HepG2 (cell line): ENCODE data around the gene CD9. TPM values are rescaled to one million over a fixed set of nuclear protein-coding genes. Genes with fewer than 3 reads are reported as not detected.
A peak's percentile ranks its signal among the peaks of the same experiment; 100 is the strongest.

Experiments used
- ATAC-seq: fragments of 200-7000 bp; cut with Tn5 transposase; 3 replicates; pipeline ENCODE4 v1.9.1; 2020; ENCODE audit warnings: mild to moderate bottlenecking, moderate library complexity
- BruUV-seq: library from RNA; stranded (reverse); fragments of 400-500 nt; replicated peaks from 2 replicates; lab custom pipeline; 2021; lab: Mats Ljungman, UMichigan
- CTCF ChIA-PET: fragments of 300-600 bp; formaldehyde crosslinking; extraction: SDS; loops from one replicate; lab custom pipeline; 2021; ENCODE audit warnings: low total read pairs, inconsistent platforms, low intra/inter-chr PET ratio; lab: Yijun Ruan, JAX
- POLR2A ChIA-PET: fragments of 350-600 bp; sonication (Branson Sonifier 250); formaldehyde crosslinking; loops from one replicate; lab custom pipeline; 2020; ENCODE audit warnings: antibody characterized with exemption, inconsistent platforms; lab: Yijun Ruan, JAX
- DNase-seq: peaks from one replicate; pipeline ENCODE4 v3.0.0-alpha.2; 2015; ENCODE audit warnings: low spot score
- FAIRE-seq: peaks from 3 replicates; lab custom pipeline; 2011; peaks lifted over from hg19 to GRCh38; lab: Jason Lieb, UNC
- H2AFZ ChIP-seq: one replicate; pipeline ENCODE4 v1.6.1; 2011; ENCODE audit warnings: low read length, inconsistent platforms
- H3K27ac ChIP-seq: fragments of 300-600 bp; 3 replicates; pipeline ENCODE4 v1.8.0; 2011; ENCODE audit warnings: mixed run types, mild to moderate bottlenecking, mixed read lengths, low read length, inconsistent platforms; ENCODE audit not compliant: insufficient read depth; ENCODE audit errors: extremely low read length
- H3K27me3 ChIP-seq, 2 experiments: fragments of 200-600 bp in 1 of 2; 2 replicates in 1 of 2; 3 replicates in 1 of 2; pipeline versions ENCODE4 v1.6.0 to v1.8.0; 2011; ENCODE audit warnings: low read length in 2 of 2, mild to moderate bottlenecking in 2 of 2, moderate library complexity in 2 of 2, inconsistent platforms in 1 of 2; ENCODE audit not compliant: insufficient read depth in 2 of 2, control insufficient read depth in 1 of 2
- H3K36me3 ChIP-seq, 2 experiments: fragments of 200-600 bp in 1 of 2; replicated peaks in 1 of 2; 2 replicates in 1 of 2; 3 replicates in 1 of 2; pipeline versions ENCODE4 v1.5.1 to v1.8.0; 2011; ENCODE audit warnings: low read length in 2 of 2, inconsistent platforms in 1 of 2; ENCODE audit not compliant: insufficient read depth in 2 of 2, control insufficient read depth in 1 of 2
- H3K4me1 ChIP-seq: 2 replicates; pipeline ENCODE4 v1.5.1; 2012; ENCODE audit warnings: low read length, inconsistent platforms; ENCODE audit not compliant: insufficient read depth
- H3K4me2 ChIP-seq: 2 replicates; pipeline ENCODE4 v1.6.0; 2011; ENCODE audit warnings: low read depth, low read length, inconsistent platforms
- H3K4me3 ChIP-seq, 3 experiments: fragments of 200-600 bp in 1 of 3; sonication (generic), shearing (Covaris generic) in 1 of 3; replicated peaks in 1 of 3; 2 replicates each; pipeline ENCODE4 v1.5.1; 2011 to 2016; ENCODE audit warnings: low read length in 3 of 3, inconsistent platforms in 2 of 3, low read depth in 2 of 3, mild to moderate bottlenecking in 2 of 3, control low read depth in 1 of 3, mixed read lengths in 1 of 3; ENCODE audit not compliant: insufficient read depth in 1 of 3
- H3K79me2 ChIP-seq: one replicate; pipeline ENCODE4 v1.6.1; 2011; ENCODE audit warnings: low read length, inconsistent platforms; ENCODE audit not compliant: insufficient read depth
- H3K9ac ChIP-seq: 2 replicates; pipeline ENCODE4 v1.6.0; 2011; ENCODE audit warnings: mild to moderate bottlenecking, low read depth, low read length, inconsistent platforms; ENCODE audit not compliant: insufficient read depth
- H3K9me3 ChIP-seq: 2 replicates; pipeline ENCODE4 v1.5.1; 2012; ENCODE audit warnings: mild to moderate bottlenecking, low read length
- H4K20me1 ChIP-seq: 2 replicates; pipeline ENCODE4 v1.6.0; 2011; ENCODE audit warnings: inconsistent platforms, mild to moderate bottlenecking, low read length, moderate library complexity; ENCODE audit not compliant: insufficient read depth
- EEA1 ChIP-seq: sonication (generic); formaldehyde crosslinking; IDR thresholded peaks from 2 replicates; pipeline ENCODE4 v1.5.1; 2020; ENCODE audit warnings: mild to moderate bottlenecking, missing genetic modification reagents, borderline replicate concordance
- MAFK ChIP-seq, 2 experiments: IDR thresholded peaks in 1 of 2; conservative IDR thresholded peaks in 1 of 2; 2 replicates each; pipeline ENCODE4 v1.6.1; 2011; ENCODE audit warnings: improper control_type of control experiment in 2 of 2, low read length in 2 of 2
- ONECUT2 ChIP-seq: sonication (generic); formaldehyde crosslinking; IDR thresholded peaks from 2 replicates; pipeline ENCODE4 v1.4.0; 2020; ENCODE audit warnings: missing genetic modification reagents
- WIZ ChIP-seq: sonication (generic); formaldehyde crosslinking; IDR thresholded peaks from 2 replicates; pipeline ENCODE4 v1.5.1; 2020; ENCODE audit warnings: mild to moderate bottlenecking, missing genetic modification reagents
- ZFX ChIP-seq: sonication (generic); formaldehyde crosslinking; IDR thresholded peaks from 2 replicates; pipeline ENCODE4 v1.4.0; 2020; ENCODE audit warnings: mild to moderate bottlenecking, low read depth, missing genetic modification reagents, moderate library complexity
- ZNF652 ChIP-seq: IDR thresholded peaks from 2 replicates; pipeline ENCODE4 v1.6.1; 2016; ENCODE audit warnings: low read depth, borderline replicate concordance
- ZNF768 ChIP-seq: sonication (generic); formaldehyde crosslinking; IDR thresholded peaks from 2 replicates; pipeline ENCODE4 v1.4.0; 2020; ENCODE audit warnings: missing genetic modification reagents
- WGBS: methylation state at CpG from one replicate; pipeline ENCODE4 v1.1.6; 2017; ENCODE audit warnings: low lambda C conversion rate; 5-methylcytosine and 5-hydroxymethylcytosine counted together
- in situ Hi-C: cut with HindIII; loops from 2 replicates; pipeline ENCODE4 v1.10.0; 2017; ENCODE audit warnings: low pct_unique_long_range_greater_than_20kb; ENCODE audit not compliant: extremely low pct_ligation_motif_present
- intact Hi-C: fragments of 100-400 bp; cut with micrococcal nuclease; formaldehyde crosslinking; loops from one replicate; pipeline ENCODE4 v1.10.0; 2022; ENCODE audit not compliant: unreplicated experiment
- polyA plus RNA-seq, 8 experiments: library from polyadenylated mRNA; depleted of rRNA in 3 of 8; stranded (reverse) in 7 of 8; unstranded in 1 of 8; fragments of >200 nt; fragmentation: Illumina TruSeq in 4 of 8; extraction: Trizol in 4 of 8; gene quantifications; 2 replicates each; pipeline versions ENCODE4 v1.2.1 to v1.2.3, GENCODE V29; 2011 to 2016; ENCODE audit warnings: low read depth in 4 of 8, missing spikeins in 1 of 8, mixed read lengths in 1 of 8; ENCODE audit not compliant: insufficient read depth in 1 of 8
- total RNA-seq, 5 experiments: library from RNA; depleted of rRNA; stranded (reverse); fragments of >200 nt; fragmentation: Illumina TruSeq; extraction: Trizol; gene quantifications; 2 replicates each; pipeline ENCODE4 v1.2.3, GENCODE V29; 2016; ENCODE audit warnings: low read depth in 1 of 5
- TF ChIP-seq, protein P1 (sequence below): sonication (generic); formaldehyde crosslinking; conservative IDR thresholded peaks from 2 replicates; pipeline ENCODE4 v1.4.0; 2020; ENCODE audit warnings: missing genetic modification reagents

CD9 gene
- total and polyA plus RNA-seq, 2 of the 13 experiments (the other 11 are each of a cell fraction or from before 2014, with no cell fraction given), result 5.8 to 38.3 TPM

DNA sequence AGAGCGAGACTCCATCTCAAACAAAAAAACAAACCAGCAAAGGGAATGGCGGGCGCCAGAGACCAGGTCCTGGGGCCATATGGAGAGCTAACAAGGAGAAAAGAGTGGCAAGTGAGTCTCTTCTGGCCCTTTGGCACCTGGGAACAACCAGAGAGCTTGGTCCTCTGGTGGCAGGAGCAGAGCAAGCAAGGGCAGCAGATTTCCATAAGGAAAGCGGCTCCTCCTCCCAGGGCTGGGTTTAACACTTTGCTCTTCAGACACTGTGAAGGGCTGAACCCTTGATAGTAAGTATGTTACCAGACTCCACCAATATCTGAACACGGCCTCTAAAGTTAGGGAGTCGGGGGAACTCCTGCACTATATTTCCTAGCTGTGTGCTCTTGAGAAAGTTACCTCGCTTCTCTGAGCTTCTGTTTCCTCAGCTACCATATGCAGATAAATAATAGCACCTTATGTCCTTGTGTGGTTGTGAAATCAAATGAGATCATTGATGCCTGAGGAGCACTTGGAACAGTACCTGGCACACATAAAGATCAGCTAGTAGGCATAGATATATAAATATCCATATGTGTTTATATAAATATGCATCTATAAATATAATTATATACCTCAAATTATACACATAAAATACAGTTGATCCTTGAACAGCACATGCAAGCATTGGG, 76.9 kb downstream of the CD9 start:
- POLR2A ChIA-PET, result interaction anchor here (2.0 to 3.3 kb wide), 2 partner anchors 18 to 77 kb away, joined by 11 to 14 read pairs; partner anchors contain the start of gene CD9
- TF ChIP-seq ZFX (CRISPR knock-in tag), result no peak
- peak; percentile 26; the same call in 1 of the 2 replicates for TF ChIP-seq ZNF768 (CRISPR knock-in tag)
- TF ChIP-seq ZNF652 (CRISPR knock-in tag), result peak; percentile 29; the same call in 1 of the 2 replicates
- no peak for TF ChIP-seq WIZ (CRISPR knock-in tag)
- TF ChIP-seq, protein P1, sequence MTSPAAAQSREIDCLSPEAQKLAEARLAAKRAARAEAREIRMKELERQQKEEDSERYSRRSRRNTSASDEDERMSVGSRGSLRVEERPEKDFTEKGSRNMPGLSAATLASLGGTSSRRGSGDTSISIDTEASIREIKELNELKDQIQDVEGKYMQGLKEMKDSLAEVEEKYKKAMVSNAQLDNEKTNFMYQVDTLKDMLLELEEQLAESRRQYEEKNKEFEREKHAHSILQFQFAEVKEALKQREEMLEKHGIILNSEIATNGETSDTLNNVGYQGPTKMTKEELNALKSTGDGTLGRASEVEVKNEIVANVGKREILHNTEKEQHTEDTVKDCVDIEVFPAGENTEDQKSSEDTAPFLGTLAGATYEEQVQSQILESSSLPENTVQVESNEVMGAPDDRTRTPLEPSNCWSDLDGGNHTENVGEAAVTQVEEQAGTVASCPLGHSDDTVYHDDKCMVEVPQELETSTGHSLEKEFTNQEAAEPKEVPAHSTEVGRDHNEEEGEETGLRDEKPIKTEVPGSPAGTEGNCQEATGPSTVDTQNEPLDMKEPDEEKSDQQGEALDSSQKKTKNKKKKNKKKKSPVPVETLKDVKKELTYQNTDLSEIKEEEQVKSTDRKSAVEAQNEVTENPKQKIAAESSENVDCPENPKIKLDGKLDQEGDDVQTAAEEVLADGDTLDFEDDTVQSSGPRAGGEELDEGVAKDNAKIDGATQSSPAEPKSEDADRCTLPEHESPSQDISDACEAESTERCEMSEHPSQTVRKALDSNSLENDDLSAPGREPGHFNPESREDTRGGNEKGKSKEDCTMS (CRISPR knock-in tag), result no peak
- TF ChIP-seq EEA1 (CRISPR knock-in tag), result no peak
- TF ChIP-seq MAFK (conservative IDR thresholded peaks at IDR 0.05 in 1 of 2, IDR thresholded peaks at IDR 0.05 in 1 of 2; ENCODE audit: low read length in 2 of 2), result no peak
- no peak for TF ChIP-seq ONECUT2 (CRISPR knock-in tag)
- H3K4me1 ChIP-seq, result peaks cover 96% of the 10 kb centered on the region
- H3K9me3 ChIP-seq, result no peaks in the 10 kb centered on the region
- H3K4me2 ChIP-seq, result no peak overlapping the region
- no peaks in the 10 kb centered on the region for H3K79me2 ChIP-seq
- no peaks in the 10 kb centered on the region for H4K20me1 ChIP-seq
- WGBS, result 45% methylated on average over 7 of the region's 7 CpGs
- DNase-seq, result no peak
- H3K27ac ChIP-seq, result no peak overlapping the region
- CTCF ChIA-PET, result no interaction called here
- no peak for FAIRE-seq
- intact Hi-C loops (no loop called here), in situ Hi-C loops (loop anchor here (5.0 kb wide), 3 partner anchors 45 to 215 kb away; no protein-coding TSS in a partner anchor)
- H3K27me3 ChIP-seq, result peaks cover 0 to 17% of the 10 kb centered on the region in 2 experiments; a peak in 4 of 5 replicates
- ATAC-seq, result no peak
- H3K4me3 ChIP-seq, result no peak overlapping the region
- no peak overlapping the region for H2AFZ ChIP-seq
- no peaks in the 10 kb centered on the region for H3K36me3 ChIP-seq
- H3K9ac ChIP-seq, result no peak overlapping the region
- no TSS peak for BruUV-seq
